ENCODE data around the gene LY9. TPM values are rescaled to one million over a fixed set of nuclear protein-coding genes. Genes with fewer than 3 reads are reported as not detected.

Gene LY9
- total RNA-seq, result not detected in 2 replicates

- no peak for DNase-seq (ENCODE audit: extremely low read depth, low read depth, low spot score)
Measured at GRCh38 chr1:160795951-160796383, at the start of gene LY9. LY9 (plus strand) TSS chr1:160796174; CDS start chr1:160796188, 14 bp downstream.

- no peak for DNase-seq (ENCODE audit: extremely low read depth, low read depth, low spot score)
Measured at GRCh38 chr1:160746836-160747500, 49.0 kb upstream of the LY9 start.

- no peak for DNase-seq (ENCODE audit: extremely low read depth, low read depth, low spot score)
Measured at GRCh38 chr1:160747717-160748116, 48.3 kb upstream of the LY9 start.

- DNase-seq (ENCODE audit: extremely low read depth, low read depth, low spot score), result no peak
Measured at GRCh38 chr1:160748181-160748877, 47.6 kb upstream of the LY9 start.

- no peak for DNase-seq (ENCODE audit: extremely low read depth, low read depth, low spot score)
Measured at GRCh38 chr1:160748878-160749269, 47.1 kb upstream of the LY9 start.

- no peak for DNase-seq (ENCODE audit: extremely low read depth, low read depth, low spot score)
Measured at GRCh38 chr1:160750608-160751007, 45.4 kb upstream of the LY9 start.

- no peak for DNase-seq (ENCODE audit: extremely low read depth, low read depth, low spot score)
Measured at GRCh38 chr1:160752406-160752805, 43.6 kb upstream of the LY9 start.

- no peak for DNase-seq (ENCODE audit: extremely low read depth, low read depth, low spot score)
Measured at GRCh38 chr1:160752924-160753323, 43.0 kb upstream of the LY9 start.

GRCh38 chr1:160753594-160753993, 42.4 kb upstream of the LY9 start:
- no peak for DNase-seq (ENCODE audit: extremely low read depth, low read depth, low spot score)

- no peak for DNase-seq (ENCODE audit: extremely low read depth, low read depth, low spot score)
Measured at GRCh38 chr1:160755461-160755860, 40.5 kb upstream of the LY9 start.

- no peak for DNase-seq (ENCODE audit: extremely low read depth, low read depth, low spot score)
Measured at GRCh38 chr1:160755911-160756848, 39.8 kb upstream of the LY9 start.

- DNase-seq (ENCODE audit: extremely low read depth, low read depth, low spot score), result no peak
Measured at GRCh38 chr1:160756849-160757201, 39.1 kb upstream of the LY9 start.

GRCh38 chr1:160758521-160758920, 37.5 kb upstream of the LY9 start:
- no peak for DNase-seq (ENCODE audit: extremely low read depth, low read depth, low spot score)

- no peak for DNase-seq (ENCODE audit: extremely low read depth, low read depth, low spot score)
Measured at GRCh38 chr1:160759740-160760139, 36.2 kb upstream of the LY9 start.

- DNase-seq (ENCODE audit: extremely low read depth, low read depth, low spot score), result no peak
Measured at GRCh38 chr1:160761046-160761445, 34.9 kb upstream of the LY9 start.

- DNase-seq (ENCODE audit: extremely low read depth, low read depth, low spot score), result no peak
Measured at GRCh38 chr1:160761886-160762285, 34.1 kb upstream of the LY9 start.

- DNase-seq (ENCODE audit: extremely low read depth, low read depth, low spot score), result no peak
Measured at GRCh38 chr1:160763993-160764392, 32.0 kb upstream of the LY9 start.

GRCh38 chr1:160767395-160768294, 28.3 kb upstream of the LY9 start:
- no peak for DNase-seq (ENCODE audit: extremely low read depth, low read depth, low spot score)

GRCh38 chr1:160768295-160768657, 27.7 kb upstream of the LY9 start:
- DNase-seq (ENCODE audit: extremely low read depth, low read depth, low spot score), result no peak

- DNase-seq (ENCODE audit: extremely low read depth, low read depth, low spot score), result no peak
Measured at GRCh38 chr1:160772331-160772730, 23.6 kb upstream of the LY9 start.

All from glomerular endothelial cell (primary cell).